Measurements from ENCODE around the gene SLC8A3. TPM values are rescaled to one million over a fixed set of nuclear protein-coding genes. Genes with fewer than 3 reads are reported as not detected.

Gene SLC8A3
- total RNA-seq, 1 donor, result under 0.01 TPM

GRCh38 chr14:70162358-70162757, 26.4 kb downstream of the SLC8A3 start:
- Histone ChIP-seq H3K36me3 (ENCODE audit: insufficient read depth, low read length) (no peaks in the 10 kb centered on the region), H3K4me3 (ENCODE audit: insufficient read depth, low read length) (no peak overlapping the region), H3K27me3 (ENCODE audit: insufficient read depth, low read length) (no peaks in the 10 kb centered on the region), H3K4me1 (ENCODE audit: insufficient read depth, low read length) (no peaks in the 10 kb centered on the region), H3K79me2 (ENCODE audit: insufficient read depth, low read length) (no peaks in the 10 kb centered on the region), H3K9me3 (ENCODE audit: low read depth, low read length) (no peaks in the 10 kb centered on the region), H3K4me2 (ENCODE audit: insufficient read depth, low read length) (no peak overlapping the region), H3K27ac (ENCODE audit: low read depth, low read length) (no peak overlapping the region), H4K20me1 (ENCODE audit: insufficient read depth, low read length) (no peaks in the 10 kb centered on the region), H2AFZ (ENCODE audit: low read length) (no peak overlapping the region)
- TF ChIP-seq, protein P1, sequence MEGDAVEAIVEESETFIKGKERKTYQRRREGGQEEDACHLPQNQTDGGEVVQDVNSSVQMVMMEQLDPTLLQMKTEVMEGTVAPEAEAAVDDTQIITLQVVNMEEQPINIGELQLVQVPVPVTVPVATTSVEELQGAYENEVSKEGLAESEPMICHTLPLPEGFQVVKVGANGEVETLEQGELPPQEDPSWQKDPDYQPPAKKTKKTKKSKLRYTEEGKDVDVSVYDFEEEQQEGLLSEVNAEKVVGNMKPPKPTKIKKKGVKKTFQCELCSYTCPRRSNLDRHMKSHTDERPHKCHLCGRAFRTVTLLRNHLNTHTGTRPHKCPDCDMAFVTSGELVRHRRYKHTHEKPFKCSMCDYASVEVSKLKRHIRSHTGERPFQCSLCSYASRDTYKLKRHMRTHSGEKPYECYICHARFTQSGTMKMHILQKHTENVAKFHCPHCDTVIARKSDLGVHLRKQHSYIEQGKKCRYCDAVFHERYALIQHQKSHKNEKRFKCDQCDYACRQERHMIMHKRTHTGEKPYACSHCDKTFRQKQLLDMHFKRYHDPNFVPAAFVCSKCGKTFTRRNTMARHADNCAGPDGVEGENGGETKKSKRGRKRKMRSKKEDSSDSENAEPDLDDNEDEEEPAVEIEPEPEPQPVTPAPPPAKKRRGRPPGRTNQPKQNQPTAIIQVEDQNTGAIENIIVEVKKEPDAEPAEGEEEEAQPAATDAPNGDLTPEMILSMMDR (IDR thresholded peaks at IDR 0.05; ENCODE audit: extremely low read depth, low read depth, low read length), result no peak
- no peak for DNase-seq (ENCODE audit: insufficient read length, low spot score, missing footprints)

- Histone ChIP-seq H3K4me3 (ENCODE audit: insufficient read depth, low read length) (no peak overlapping the region), H4K20me1 (ENCODE audit: insufficient read depth, low read length) (no peaks in the 10 kb centered on the region), H3K9me3 (ENCODE audit: low read depth, low read length) (no peaks in the 10 kb centered on the region), H2AFZ (ENCODE audit: low read length) (no peak overlapping the region), H3K4me1 (ENCODE audit: insufficient read depth, low read length) (no peaks in the 10 kb centered on the region), H3K4me2 (ENCODE audit: insufficient read depth, low read length) (no peak overlapping the region), H3K27ac (ENCODE audit: low read depth, low read length) (no peak overlapping the region), H3K27me3 (ENCODE audit: insufficient read depth, low read length) (no peaks in the 10 kb centered on the region), H3K36me3 (ENCODE audit: insufficient read depth, low read length) (no peaks in the 10 kb centered on the region), H3K79me2 (ENCODE audit: insufficient read depth, low read length) (no peaks in the 10 kb centered on the region)
- no peak for DNase-seq (ENCODE audit: insufficient read length, low spot score, missing footprints)
- TF ChIP-seq, protein P1 (IDR thresholded peaks at IDR 0.05; ENCODE audit: extremely low read depth, low read depth, low read length), result no peak
Measured at GRCh38 chr14:70156592-70156991, 32.2 kb downstream of the SLC8A3 start.

DNA sequence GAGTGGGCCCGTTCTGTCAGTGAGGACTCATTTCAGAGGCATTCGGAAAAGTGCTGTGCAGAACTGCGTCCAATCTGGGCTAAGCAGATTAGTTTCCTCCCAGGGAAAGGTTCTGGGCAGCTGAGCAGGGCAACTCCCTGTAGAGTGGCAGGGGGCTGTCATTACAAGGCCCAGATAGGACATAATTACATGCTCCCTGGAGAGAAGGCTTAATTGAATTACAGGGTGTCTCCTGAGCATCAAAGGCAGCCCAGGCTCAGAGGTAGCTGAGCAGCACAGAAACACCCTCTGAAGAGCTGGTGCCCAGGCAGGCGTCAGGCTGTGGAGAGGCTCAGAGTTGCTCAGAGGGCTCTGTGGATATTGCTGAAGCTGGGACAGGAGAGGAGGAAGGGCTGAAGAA, 36.0 kb downstream of the SLC8A3 start:
- H3K4me2 ChIP-seq (ENCODE audit: insufficient read depth, low read length), result no peak overlapping the region
- TF ChIP-seq, protein P1 (IDR thresholded peaks at IDR 0.05; ENCODE audit: extremely low read depth, low read depth, low read length), result no peak
- no peak for DNase-seq (ENCODE audit: insufficient read length, low spot score, missing footprints)
- no peak overlapping the region for H3K4me3 ChIP-seq (ENCODE audit: insufficient read depth, low read length)
- no peaks in the 10 kb centered on the region for H3K27me3 ChIP-seq (ENCODE audit: insufficient read depth, low read length)
- no peaks in the 10 kb centered on the region for H4K20me1 ChIP-seq (ENCODE audit: insufficient read depth, low read length)
- H3K4me1 ChIP-seq (ENCODE audit: insufficient read depth, low read length), result no peaks in the 10 kb centered on the region
- no peak overlapping the region for H2AFZ ChIP-seq (ENCODE audit: low read length)
- H3K9me3 ChIP-seq (ENCODE audit: low read depth, low read length), result no peaks in the 10 kb centered on the region
- no peak overlapping the region for H3K27ac ChIP-seq (ENCODE audit: low read depth, low read length)
- H3K36me3 ChIP-seq (ENCODE audit: insufficient read depth, low read length), result no peaks in the 10 kb centered on the region
- H3K79me2 ChIP-seq (ENCODE audit: insufficient read depth, low read length), result no peaks in the 10 kb centered on the region

- Histone ChIP-seq H3K79me2 (ENCODE audit: insufficient read depth, low read length) (no peaks in the 10 kb centered on the region), H3K27me3 (ENCODE audit: insufficient read depth, low read length) (no peaks in the 10 kb centered on the region), H2AFZ (ENCODE audit: low read length) (no peak overlapping the region), H3K4me3 (ENCODE audit: insufficient read depth, low read length) (no peak overlapping the region), H3K4me2 (ENCODE audit: insufficient read depth, low read length) (no peak overlapping the region), H3K27ac (ENCODE audit: low read depth, low read length) (no peak overlapping the region), H3K4me1 (ENCODE audit: insufficient read depth, low read length) (no peaks in the 10 kb centered on the region), H4K20me1 (ENCODE audit: insufficient read depth, low read length) (no peaks in the 10 kb centered on the region), H3K9me3 (ENCODE audit: low read depth, low read length) (no peaks in the 10 kb centered on the region), H3K36me3 (ENCODE audit: insufficient read depth, low read length) (no peaks in the 10 kb centered on the region)
- TF ChIP-seq, protein P1 (IDR thresholded peaks at IDR 0.05; ENCODE audit: extremely low read depth, low read depth, low read length), result no peak
- DNase-seq (ENCODE audit: insufficient read length, low spot score, missing footprints), result no peak
Measured at GRCh38 chr14:70152081-70152480, 36.7 kb downstream of the SLC8A3 start.

Data from osteoblast (primary cell).